Measurements from ENCODE around the gene KLC1. TPM values are rescaled to one million over a fixed set of nuclear protein-coding genes. Genes with fewer than 3 reads are reported as not detected.

Gene KLC1
- total RNA-seq, 4 donors from 2014 or later: 236 to 340 (median 281) TPM

- Histone ChIP-seq H3K27ac (peak overlapping the region in 2 of 3 donors; percentile 85 to 94), H3K4me1 (peaks cover 24 to 29% of the 10 kb centered on the region in 2 donors), H3K36me3 (peaks cover 55 to 58% of the 10 kb centered on the region in 2 donors), H3K9me3 (no peaks in the 10 kb centered on the region), H3K4me3 (replicated peaks in 1 of 3) (no peak overlapping the region), H3K27me3 (no peaks in the 10 kb centered on the region)
- intact Hi-C loops (cut with DNase I): no loop called here
- no peak for DNase-seq
- TF ChIP-seq CTCF (IDR thresholded peaks at IDR 0.05) (no peak), POLR2A (IDR thresholded peaks at IDR 0.05) (no peak)
- WGBS, 2 donors: 70 to 71% methylated on average over 5 of the region's 5 CpGs
Measured at GRCh38 chr14:103745424-103745823, 116.4 kb downstream of the KLC1 start.

GRCh38 chr14:103746701-103747100 lies 117.7 kb downstream of the KLC1 start:
- WGBS, 2 donors: 92 to 95% methylated on average over 7 to 10 of the region's 10 CpGs
- Histone ChIP-seq H3K36me3 (peaks cover 48 to 55% of the 10 kb centered on the region in 2 donors), H3K9me3 (no peaks in the 10 kb centered on the region), H3K27ac (peak overlapping the region in 2 of 3 donors; percentile 24 to 94), H3K4me1 (peaks cover 21% of the 10 kb centered on the region in 2 donors), H3K27me3 (no peaks in the 10 kb centered on the region), H3K4me3 (replicated peaks in 1 of 3) (no peak overlapping the region)
- intact Hi-C loops (cut with DNase I): no loop called here
- DNase-seq: no peak
- TF ChIP-seq CTCF (IDR thresholded peaks at IDR 0.05): no peak
- TF ChIP-seq POLR2A (IDR thresholded peaks at IDR 0.05): no peak

GRCh38 chr14:103748534-103748857 lies 119.5 kb downstream of the KLC1 start:
- H3K4me3 ChIP-seq (replicated peaks in 1 of 3): no peak overlapping the region
- WGBS, 2 donors: 81 to 93% methylated on average over 5 of the region's 5 CpGs
- no peak overlapping the region for H3K27ac ChIP-seq
- H3K27me3 ChIP-seq: no peaks in the 10 kb centered on the region
- H3K9me3 ChIP-seq: no peaks in the 10 kb centered on the region
- no peak for TF ChIP-seq POLR2A (IDR thresholded peaks at IDR 0.05)
- no peak for TF ChIP-seq CTCF (IDR thresholded peaks at IDR 0.05)
- peaks cover 4 to 5% of the 10 kb centered on the region in 2 donors for H3K4me1 ChIP-seq
- H3K36me3 ChIP-seq: peaks cover 46 to 57% of the 10 kb centered on the region in 2 donors
- intact Hi-C loops (cut with DNase I): no loop called here
- no peak for DNase-seq

- 92 to 95% methylated on average over 5 of the region's 5 CpGs for WGBS, 2 donors
- no peaks in the 10 kb centered on the region for H3K4me1 ChIP-seq
- no peaks in the 10 kb centered on the region for H3K9me3 ChIP-seq
- no peak for TF ChIP-seq CTCF (IDR thresholded peaks at IDR 0.05)
- TF ChIP-seq POLR2A (IDR thresholded peaks at IDR 0.05): no peak
- DNase-seq: no peak
- H3K27me3 ChIP-seq: no peaks in the 10 kb centered on the region
- H3K27ac ChIP-seq: no peak overlapping the region
- intact Hi-C loops (cut with DNase I): no loop called here
- no peak overlapping the region for H3K4me3 ChIP-seq (replicated peaks in 1 of 3)
- H3K36me3 ChIP-seq: peaks cover 51 to 54% of the 10 kb centered on the region in 2 donors
Measured at GRCh38 chr14:103749452-103749851, 120.4 kb downstream of the KLC1 start.

GRCh38 chr14:103749860-103750259 lies 120.8 kb downstream of the KLC1 start:
- Histone ChIP-seq H3K9me3 (no peaks in the 10 kb centered on the region), H3K4me3 (replicated peaks in 1 of 3) (no peak overlapping the region), H3K27ac (no peak overlapping the region), H3K27me3 (no peaks in the 10 kb centered on the region), H3K4me1 (no peaks in the 10 kb centered on the region), H3K36me3 (peaks cover 48 to 50% of the 10 kb centered on the region in 2 donors)
- DNase-seq: no peak
- TF ChIP-seq CTCF (IDR thresholded peaks at IDR 0.05): no peak
- TF ChIP-seq POLR2A (IDR thresholded peaks at IDR 0.05): no peak
- 91 to 95% methylated on average over 5 of the region's 5 CpGs for whole genome bisulfite sequencing, 2 donors
- intact Hi-C loops (cut with DNase I): no loop called here

Small RNA genes within 50 kb of the gene (small RNA-seq; reads per million reads assigned to genes)
- not detected for gene RF00019

Other genes with a start within 250 kb of the KLC1 start
- gene MARK3, start 243.8 kb upstream of the KLC1 start, total RNA-seq: 100 to 1,000 TPM; 105 to 164 (median 114) TPM
- 100 to 1,000 TPM; 190 to 373 (median 266) TPM for gene CKB, start 106.4 kb upstream of the KLC1 start, total RNA-seq
- 10 to 100 TPM; 14.9 to 24.4 (median 21.3) TPM for gene TRMT61A, start 100.0 kb upstream of the KLC1 start, total RNA-seq
- 10 to 100 TPM; 39.4 to 77.5 (median 44.4) TPM for gene BAG5, start 66.6 kb upstream of the KLC1 start, total RNA-seq
- 10 to 100 TPM; 25.9 to 50.4 (median 33.6) TPM for gene COA8, start 66.3 kb upstream of the KLC1 start, total RNA-seq
- gene XRCC3, start 86.2 kb downstream of the KLC1 start, total RNA-seq: 10 to 100 TPM in 1 of 4 donors, 1 to 10 TPM in 3; 3.3 to 15.7 (median 7.9) TPM
- gene ZFYVE21, start 86.6 kb downstream of the KLC1 start, total RNA-seq: 100 to 1,000 TPM; 113 to 167 (median 131) TPM
- gene PPP1R13B, start 218.4 kb downstream of the KLC1 start, total RNA-seq: 100 to 1,000 TPM in 1 of 4 donors, 10 to 100 TPM in 3; 77.0 to 131 (median 81.8) TPM